Endometrial microvascular endothelial cells (primary cell): ENCODE data around the gene ARL6IP4. TPM values are rescaled to one million over a fixed set of nuclear protein-coding genes. Genes with fewer than 3 reads are reported as not detected.

Experiments used
- in situ Hi-C: cut with HindIII; loops from 2 replicates; pipeline ENCODE4 v1.10.0; 2017; ENCODE audit warnings: low sequenced_read_pairs, low pct_unique_long_range_greater_than_20kb; ENCODE audit errors: inconsistent ontology term
- total RNA-seq: library from RNA; depleted of rRNA; stranded (reverse); fragments of >200 nt; gene quantifications from one replicate; pipeline ENCODE4 v1.2.3, GENCODE V29; 2015; ENCODE audit errors: inconsistent ontology term

ARL6IP4 gene
- total RNA-seq, 1 donor from 2014 or later: 258 TPM

DNA sequence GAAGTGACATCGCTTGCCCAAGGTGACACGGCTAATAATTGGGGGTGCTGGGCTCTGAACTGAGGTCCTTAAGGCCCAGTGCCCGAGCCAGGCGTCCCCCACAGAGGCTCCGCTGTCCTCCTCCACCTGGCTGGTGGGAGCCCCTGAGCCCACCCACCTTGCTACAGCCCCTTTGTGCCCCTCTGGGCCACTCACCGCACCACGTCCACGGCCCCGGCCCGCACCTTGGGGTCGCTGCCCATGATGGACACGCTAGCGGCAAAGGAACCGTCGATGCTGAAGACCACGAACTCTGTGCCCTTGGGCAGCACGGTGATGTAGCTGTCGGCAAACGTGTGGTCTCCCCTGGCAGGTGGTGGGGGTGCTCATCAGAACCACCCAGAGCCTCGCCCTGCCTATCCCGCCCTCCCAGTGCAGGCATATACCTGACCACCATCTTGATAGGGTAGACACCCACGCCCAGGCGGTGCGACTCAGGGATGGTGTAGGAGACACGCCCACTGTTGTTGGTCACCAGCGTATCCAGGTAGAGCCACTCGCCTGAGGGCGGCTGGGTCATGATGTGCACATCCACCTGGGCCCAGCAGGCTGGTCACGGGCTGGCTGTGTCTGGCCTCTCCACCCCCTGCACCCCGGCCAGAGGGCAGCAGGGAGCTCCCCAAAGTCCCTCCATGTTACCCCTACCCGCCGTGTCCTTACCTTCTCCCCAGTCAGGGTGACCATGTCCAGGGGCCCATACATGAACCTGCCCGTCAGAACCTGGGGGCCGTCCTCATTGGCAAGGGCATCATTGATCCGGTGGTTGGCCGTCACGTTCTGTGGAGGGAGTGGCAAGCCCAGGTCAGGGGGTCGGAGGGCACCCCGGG lies 6.8 kb downstream of the ARL6IP4 start:
- in situ Hi-C loops: no loop called here

DNA sequence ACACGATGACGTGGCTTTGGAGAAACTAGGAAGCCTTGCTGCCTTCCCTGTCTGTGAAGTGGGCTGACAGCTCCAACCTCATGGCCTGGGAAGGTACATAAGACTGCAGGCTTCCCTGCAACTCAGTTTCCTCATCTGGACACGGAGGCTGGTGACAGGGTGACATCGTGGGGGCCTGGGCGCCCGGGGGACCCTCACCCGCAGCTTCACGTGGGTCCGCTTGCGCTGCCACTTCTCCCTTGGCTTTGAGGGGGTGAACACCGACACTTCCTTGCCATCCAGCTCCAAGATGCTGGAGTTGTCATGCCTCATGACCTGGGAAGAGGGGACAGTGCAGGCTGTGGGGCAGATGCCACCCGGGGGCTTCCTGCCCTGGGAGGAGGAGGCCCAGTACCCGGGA lies 7.6 kb downstream of the ARL6IP4 start:
- in situ Hi-C loops: no loop called here

DNA sequence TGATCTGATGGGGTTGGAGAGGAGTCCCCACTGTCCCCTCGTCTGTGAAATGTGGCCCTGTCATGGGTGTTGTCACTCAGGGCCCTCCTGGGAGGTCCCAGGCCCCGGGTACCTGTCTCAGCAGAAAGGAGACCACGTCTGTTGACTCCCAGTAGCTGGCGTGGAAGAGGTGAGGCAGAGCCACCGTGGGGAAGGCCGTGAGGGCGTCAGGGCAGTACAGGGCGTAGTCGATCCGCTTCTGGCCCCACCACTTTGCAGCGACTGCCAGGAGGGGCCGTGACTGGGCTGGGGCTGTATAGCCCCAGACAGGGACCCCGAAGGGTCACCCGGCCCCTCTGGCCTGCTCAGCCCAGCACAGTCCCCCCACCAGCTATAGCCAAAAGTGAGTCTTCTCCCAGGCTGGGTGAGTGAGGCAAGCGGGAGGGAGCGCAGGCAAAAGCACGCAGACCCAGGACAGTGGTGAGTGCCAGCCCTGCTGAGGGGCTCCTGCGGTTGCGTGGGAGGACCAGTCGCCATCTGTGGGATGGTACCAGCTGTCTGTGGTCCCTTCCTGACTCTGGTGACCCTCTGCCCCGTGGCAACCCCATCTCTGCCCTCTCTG lies 8.2 kb downstream of the ARL6IP4 start:
- in situ Hi-C loops: no loop called here

DNA sequence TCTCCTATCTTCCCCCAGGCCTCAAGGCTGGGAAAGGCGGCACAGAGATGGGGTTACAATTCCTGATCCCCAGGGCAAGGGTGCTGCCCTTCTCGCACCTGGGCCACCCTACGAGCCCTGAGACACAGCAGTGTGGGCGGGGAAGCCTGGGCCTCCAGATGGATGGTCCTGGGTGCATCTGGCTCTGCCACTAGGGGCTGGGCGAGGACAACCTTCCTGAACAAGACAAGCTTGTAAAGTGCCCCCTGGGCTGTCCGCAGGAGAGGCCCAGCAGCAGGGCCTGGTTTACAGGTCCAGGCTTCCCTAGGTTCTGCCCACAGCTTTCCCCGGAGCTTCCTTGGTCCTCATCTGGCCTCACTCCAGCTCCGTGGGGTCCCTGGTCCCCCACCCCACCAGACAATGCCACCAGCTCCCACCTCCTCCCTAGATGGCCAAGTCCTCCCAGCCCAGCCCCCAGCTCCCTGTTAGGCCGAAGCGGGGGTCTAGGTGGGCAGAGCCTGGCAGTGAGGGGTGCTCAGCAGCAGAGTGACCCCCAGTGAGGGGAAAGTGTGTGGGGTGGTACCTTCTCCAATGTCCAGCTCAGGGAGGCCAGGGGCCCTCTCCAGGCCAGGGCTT lies 8.9 kb downstream of the ARL6IP4 start:
- in situ Hi-C loops: no loop called here

DNA sequence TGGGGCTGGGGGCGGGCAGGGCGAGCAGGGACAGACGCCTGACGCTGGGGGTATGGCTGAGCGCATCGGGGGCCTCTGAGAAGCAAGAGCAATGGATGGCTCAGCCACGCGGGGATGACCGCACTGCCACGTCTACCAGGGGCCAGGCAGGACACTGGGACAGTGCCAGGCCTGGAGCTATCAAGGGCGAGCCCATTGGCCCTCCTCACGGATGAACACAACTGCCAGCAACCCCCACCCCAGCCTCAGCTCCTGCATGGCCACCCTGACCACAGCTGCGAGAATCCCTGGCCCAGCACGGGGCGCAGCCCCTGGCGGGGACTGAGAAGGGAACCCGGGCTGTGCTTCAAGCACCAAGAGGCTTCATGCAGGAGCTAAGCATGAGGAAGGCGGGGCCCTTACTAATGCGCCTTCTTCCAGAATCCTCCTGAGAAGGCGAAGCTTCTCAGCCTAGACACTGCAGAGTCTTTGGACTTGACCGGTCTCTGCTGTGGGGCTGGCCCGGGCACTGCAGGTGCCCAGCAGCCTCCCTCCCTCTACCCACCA lies 9.5 kb downstream of the ARL6IP4 start:
- in situ Hi-C loops: no loop called here

DNA sequence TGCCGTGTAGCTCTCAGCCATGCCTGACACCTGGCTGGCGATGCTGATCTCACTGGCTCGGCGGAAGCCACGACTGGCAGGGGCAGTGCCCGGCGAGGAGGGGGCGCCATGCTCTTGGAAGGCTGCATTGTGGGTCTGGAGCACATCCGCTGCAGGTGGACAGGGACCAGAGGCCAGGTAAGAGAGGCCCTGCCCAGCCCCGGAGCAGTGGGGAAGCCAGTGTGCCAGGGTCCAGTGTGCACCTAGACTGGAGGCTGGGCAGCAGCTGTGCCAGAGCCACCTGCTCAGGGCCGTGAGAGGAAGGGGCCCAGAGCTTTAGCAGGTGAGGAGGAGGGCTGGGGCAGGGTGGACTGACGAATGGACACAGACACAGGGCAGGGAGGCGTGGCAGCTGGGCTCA lies 10.1 kb downstream of the ARL6IP4 start:
- in situ Hi-C loops: no loop called here

DNA sequence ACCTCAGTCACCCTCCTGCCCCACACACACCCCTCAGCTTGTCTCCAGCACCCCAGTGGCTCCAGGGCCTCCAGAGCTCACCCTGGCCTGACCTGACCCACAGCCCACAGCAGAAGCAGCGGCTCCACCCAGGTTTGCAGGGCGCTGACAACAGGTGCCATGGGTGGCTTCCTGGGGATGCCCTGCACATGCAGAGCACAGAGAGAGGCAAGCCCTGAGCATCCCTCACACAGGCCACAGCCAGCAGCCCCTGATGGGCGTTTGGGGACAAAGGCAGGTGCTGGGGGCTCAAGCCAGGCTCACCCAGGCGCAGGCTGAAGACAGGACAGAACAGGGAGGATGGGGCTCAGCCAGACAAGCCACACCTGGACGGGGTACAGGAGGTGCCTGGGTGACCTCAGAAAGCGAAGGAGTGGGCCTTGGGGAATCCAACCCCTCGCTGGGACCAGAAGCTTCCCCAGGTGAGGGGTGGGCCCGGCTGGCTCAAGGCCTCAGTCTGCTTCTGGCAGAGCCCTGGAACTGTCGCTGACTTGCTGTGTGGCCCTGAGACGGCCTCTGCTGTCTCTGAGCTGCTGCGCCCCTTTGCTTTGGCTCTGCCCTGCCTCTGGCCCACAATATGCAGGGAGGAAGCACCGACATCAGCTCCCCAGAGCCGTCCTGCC lies 10.6 kb downstream of the ARL6IP4 start:
- in situ Hi-C loops: no loop called here

DNA sequence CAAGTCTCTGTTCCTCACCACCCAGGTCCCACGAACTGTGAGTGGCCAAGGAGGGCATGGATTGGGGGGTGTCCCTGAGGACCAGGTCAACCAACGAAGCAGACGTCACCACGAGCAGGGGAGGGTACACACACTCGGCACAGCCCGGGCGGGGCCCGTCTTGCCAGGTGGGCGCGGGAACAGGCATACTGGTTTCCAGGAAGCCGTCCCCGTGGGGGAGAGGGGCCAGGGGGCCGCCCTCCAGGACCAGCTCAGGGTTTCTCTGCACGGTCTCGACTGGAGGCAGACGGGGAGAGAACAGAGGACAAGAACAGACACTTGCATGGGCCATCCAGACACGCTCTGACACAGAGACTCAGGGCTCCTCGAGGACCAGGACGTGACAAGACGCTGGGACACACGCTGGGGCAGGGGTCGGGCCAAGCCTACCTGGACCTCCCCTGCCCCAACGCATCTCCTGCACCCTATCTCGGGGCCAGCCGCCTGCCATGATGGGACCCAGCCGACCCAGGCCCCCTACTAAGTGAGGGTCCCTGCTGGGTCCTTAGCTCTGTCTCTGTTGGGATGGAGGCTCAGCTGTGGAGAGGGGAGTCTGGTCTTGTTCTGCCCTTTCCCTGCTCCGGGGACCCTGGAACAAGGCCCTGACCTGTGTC lies 11.3 kb downstream of the ARL6IP4 start:
- in situ Hi-C loops: no loop called here

DNA sequence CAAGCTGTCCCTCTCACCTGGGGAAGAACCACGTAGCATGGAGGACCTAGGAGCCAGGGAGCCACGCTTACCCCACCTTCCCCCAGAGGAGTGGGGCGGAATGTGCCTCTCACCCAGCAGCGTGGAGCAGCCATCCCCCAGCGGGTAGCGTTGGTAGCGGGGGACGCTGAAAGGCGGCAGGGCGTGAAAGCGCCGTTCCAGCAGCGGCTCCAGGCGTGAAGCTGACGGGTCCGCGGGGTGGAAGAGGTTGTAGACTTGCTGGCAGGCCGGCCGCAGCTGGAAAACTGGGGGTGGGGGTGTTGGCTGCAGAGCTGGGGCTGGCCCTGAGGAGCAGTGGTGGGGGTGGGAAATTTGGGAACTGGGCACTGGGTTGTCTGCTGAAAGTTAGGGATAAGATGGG lies 11.9 kb downstream of the ARL6IP4 start:
- in situ Hi-C loops: no loop called here

DNA sequence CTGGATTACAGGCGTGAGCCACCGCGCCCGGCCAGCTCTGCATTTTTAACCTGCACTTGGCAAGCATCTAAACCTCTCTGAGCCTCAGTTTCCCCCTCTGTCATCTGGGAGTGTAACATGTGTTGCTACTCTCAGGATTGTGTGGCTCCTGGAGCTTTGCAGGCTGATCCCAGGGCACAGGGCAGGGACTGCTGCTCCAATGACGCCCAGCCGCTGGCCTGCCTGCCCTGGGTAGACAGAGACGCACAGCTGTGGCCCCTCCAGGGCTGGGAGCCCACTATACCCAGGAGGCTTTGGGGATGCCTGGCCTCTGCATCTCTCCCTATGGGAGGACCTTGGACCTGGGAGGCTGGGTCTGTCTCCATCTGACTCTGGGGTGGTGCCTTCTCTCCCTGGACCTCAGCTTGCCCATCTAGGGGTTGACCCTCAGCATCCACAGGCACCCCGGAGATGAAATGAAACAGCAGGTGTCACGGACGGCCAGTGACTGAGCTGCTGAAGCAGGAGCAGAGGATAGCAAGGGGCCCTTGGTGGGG lies 13.7 kb downstream of the ARL6IP4 start:
- in situ Hi-C loops: no loop called here

DNA sequence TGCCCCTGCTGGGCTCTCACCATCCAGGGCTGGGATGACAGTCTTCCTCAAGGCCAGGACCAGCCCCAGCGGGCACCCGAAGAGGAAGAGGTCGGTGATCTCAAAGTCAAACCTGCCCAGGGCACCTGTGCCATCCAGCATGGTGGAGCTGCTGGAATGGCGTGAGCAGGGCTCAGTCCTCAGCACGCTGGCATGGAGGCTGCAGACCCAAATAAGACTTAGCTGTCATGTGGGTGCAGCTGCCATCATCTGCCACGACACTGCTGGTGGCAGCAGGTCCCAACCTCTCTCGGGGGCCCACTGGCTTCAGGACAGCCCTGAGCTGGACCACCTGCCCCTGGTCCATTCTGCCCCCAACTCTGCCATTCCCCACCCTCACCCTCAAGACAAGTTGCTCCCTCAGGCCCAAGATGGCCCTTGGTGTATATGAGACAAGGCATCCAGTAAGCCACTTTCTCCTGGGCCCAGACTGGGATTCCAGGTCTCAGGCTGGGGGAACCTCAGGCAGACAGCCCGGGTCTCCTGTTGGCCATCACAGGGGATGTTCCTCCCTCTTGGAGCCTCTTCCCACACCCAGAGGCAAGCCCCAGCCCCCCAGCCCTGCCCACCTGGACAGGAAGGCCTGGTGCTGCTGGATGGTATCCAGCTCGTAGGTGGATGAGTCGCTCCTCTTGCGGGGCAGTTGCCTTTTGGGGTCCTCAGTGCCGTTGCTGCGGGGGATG lies 14.5 kb downstream of the ARL6IP4 start:
- in situ Hi-C loops: no loop called here

DNA sequence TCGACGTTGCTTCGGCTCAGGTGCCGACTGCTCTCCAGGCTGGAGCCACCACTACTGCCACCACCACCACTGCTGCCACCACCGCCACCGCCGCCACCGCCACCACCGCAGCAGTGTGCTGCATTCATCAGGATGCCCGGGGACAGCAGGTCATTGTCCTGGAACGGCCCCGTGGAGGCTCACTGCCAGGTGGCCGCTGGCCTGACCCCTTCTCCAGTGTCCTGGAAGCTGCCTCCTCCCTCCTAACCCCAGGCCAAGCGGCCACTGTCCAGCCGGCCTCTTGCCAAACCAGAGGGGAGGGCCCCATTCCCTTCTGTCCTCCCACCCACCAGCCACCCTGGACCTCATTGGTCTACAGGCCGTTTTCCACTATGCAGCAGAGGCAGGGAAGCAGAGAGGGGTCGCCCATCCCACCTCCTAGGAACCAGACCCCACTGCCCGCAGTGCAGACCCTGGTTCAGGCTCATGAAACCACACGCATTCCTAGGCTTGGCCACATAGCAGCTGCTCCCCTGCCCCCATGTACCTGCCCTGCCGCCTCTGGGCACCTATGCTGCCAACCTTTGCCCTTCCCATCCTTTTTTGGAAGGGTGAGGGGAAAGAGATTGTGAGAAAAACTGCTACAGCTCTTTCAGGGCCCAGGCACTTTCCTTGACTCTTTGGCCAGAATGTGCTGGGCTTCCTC lies 15.2 kb downstream of the ARL6IP4 start:
- in situ Hi-C loops: no loop called here

DNA sequence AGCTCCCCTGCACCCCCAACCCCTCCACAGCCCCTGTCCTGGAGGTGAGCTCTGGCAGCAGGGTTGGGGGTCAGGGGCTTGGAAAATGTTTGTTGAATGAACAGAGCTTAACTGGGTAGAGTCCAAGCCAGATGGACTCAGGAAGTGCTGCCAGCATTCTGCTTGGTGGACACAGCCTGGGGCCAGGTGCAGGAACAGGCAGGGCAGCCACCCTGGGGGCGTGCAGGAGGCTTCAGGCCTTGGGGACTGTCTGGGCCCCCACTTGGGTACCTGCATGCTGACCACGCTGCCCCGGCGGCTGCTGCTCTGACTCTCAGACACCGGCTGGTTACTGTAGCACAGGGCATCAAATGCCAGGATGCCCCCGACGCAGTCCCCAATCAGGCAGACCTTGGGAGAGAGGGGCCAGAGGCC lies 15.7 kb downstream of the ARL6IP4 start:
- in situ Hi-C loops: no loop called here

DNA sequence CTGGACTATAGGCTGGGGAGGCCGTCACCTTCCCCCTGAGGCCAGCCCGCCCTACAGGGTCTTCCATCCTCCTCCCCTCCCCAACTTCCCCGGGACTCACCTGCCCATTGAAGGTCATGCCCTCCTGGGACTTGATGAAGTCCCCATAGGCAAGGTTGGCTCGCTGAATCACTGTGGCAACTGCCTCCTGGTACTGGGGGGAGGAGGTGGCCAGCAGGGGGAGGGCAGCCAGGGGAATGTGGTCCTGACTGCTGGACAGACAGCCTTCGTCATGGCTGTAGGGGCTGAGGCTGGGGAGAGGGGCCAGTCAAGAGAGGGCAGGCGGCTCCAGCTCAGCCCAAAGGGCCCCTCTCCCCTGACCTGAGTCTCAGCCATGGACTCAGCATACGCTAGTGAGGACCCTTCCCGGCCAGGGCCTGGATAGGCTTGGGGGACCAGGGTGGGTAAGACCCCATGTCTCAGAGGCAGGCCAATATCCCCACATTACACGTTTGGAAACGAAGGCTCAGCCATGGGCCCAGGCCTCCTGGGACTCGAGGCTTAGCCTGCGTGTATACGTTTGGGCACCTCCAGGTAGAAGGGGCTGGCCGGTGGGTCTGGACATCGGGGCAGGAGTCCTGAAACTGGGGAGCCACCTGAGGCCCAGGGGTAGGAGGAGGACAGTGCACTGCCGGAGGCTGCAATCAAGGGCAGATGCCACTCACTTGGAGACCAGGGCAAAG lies 16.3 kb downstream of the ARL6IP4 start:
- in situ Hi-C loops: no loop called here

DNA sequence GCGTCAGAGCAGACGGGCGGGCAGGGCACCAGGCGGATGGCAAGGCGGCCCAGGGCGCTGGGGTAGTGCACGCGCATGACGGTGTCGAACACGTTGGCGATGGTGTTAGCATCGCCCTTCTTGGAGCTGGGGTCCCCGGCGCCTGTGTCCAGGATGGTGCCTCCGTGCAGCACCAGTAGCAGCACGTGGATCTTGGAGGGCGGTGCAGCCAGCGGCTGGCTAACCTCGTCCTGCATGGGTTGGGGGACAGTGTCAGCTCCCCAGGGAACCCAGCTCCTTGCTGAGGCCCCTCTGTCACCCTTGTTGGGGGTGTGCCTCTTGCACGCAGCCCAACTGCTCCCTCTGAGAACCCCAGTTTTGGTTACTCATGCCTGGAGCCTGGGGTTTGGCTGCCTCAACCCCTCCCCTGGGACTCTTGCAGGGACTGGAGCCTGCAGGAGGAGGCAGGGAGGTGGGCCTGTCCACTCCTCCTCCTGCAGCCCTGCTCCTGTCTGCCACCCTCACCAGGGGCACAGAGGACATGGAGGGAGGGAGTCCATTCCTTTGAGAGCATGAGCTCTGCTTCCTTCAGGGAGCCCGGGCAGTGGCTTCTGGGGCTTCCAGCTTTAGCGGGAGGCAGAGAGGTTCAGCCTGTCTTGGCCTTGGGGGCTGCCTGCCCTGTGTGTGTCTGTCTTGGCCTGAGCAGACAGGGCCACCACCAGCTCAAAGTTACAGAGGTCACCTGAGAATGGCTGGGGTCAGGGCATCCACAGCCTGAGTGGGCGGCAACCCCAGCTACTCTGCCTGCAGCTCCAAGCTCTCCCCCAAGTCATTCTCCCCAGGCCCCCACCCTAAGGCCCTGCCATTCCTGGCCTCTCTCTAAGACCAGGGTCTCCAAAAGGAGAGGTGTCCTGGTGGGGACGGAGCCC lies 17.1 kb downstream of the ARL6IP4 start:
- in situ Hi-C loops: no loop called here

DNA sequence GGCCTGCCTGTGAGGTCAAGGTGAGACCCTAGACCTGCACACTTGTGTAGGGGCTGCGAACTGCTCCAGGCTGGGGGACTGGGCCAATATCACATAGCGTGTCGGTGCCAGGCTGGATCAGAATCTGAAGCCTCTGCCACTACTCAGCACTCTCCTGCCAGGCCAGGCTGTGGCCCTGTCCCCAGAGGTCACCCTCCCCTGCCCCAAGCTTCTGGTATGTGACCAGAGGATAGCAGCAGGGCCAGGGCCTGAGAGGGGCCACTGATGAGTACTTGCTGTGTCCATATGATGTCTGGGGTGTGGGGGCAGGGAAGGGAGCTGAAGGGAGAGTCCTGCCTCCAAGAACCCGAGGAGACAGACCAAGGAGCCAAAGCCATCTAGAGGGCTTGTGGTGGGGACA lies 17.8 kb downstream of the ARL6IP4 start:
- in situ Hi-C loops: no loop called here
